ENCODE results near the gene AR. TPM values are rescaled to one million over a fixed set of nuclear protein-coding genes. Genes with fewer than 3 reads are reported as not detected.

AR gene
- total RNA-seq, 4 donors from 2014 or later: 4.3 to 10.4 (median 9.3) TPM

GRCh38 chrX:67558267-67558666 lies 14.4 kb downstream of the AR start:
- WGBS, 2 donors: 73 to 85% methylated on average over 1 of the region's 1 CpG
- TF ChIP-seq POLR2A (IDR thresholded peaks at IDR 0.05) (no peak), CTCF (IDR thresholded peaks at IDR 0.05) (no peak)
- DNase-seq (ENCODE audit: low spot score in 2 of 2): no peak
- H3K4me3 ChIP-seq (ENCODE audit: low read depth, poor library complexity, severe bottlenecking): no peak overlapping the region
- intact Hi-C loops (cut with DNase I; ENCODE audit: low total_unique reads): no loop called here

- intact Hi-C loops (cut with DNase I; ENCODE audit: low total_unique reads): no loop called here
- TF ChIP-seq POLR2A (IDR thresholded peaks at IDR 0.05) (no peak), CTCF (IDR thresholded peaks at IDR 0.05) (no peak)
- WGBS, 2 donors: 51% methylated on average over 7 of the region's 7 CpGs
- no peak for DNase-seq (ENCODE audit: low spot score in 2 of 2)
- H3K4me3 ChIP-seq (ENCODE audit: low read depth, poor library complexity, severe bottlenecking): no peak overlapping the region
These were observed 19.9 kb downstream of the AR start for GRCh38 chrX:67563469-67564448.

GRCh38 chrX:67564475-67564874 lies 20.7 kb downstream of the AR start:
- DNase-seq (ENCODE audit: low spot score in 2 of 2): no peak
- WGBS, 2 donors: 90% methylated on average over 1 of the region's 1 CpG
- intact Hi-C loops (cut with DNase I; ENCODE audit: low total_unique reads): no loop called here
- H3K4me3 ChIP-seq (ENCODE audit: low read depth, poor library complexity, severe bottlenecking): no peak overlapping the region
- TF ChIP-seq CTCF (IDR thresholded peaks at IDR 0.05): no peak
- no peak for TF ChIP-seq POLR2A (IDR thresholded peaks at IDR 0.05)

GRCh38 chrX:67568769-67569168 lies 24.9 kb downstream of the AR start:
- intact Hi-C loops (cut with DNase I; ENCODE audit: low total_unique reads): no loop called here
- TF ChIP-seq CTCF (IDR thresholded peaks at IDR 0.05) (no peak), POLR2A (IDR thresholded peaks at IDR 0.05) (no peak)
- no peak for DNase-seq (ENCODE audit: low spot score in 2 of 2)
- 40 to 46% methylated on average over 5 of the region's 5 CpGs for WGBS, 2 donors
- no peak overlapping the region for H3K4me3 ChIP-seq (ENCODE audit: low read depth, poor library complexity, severe bottlenecking)

- DNase-seq (ENCODE audit: low spot score in 2 of 2): no peak
- intact Hi-C loops (cut with DNase I; ENCODE audit: low total_unique reads): no loop called here
- TF ChIP-seq POLR2A (IDR thresholded peaks at IDR 0.05): no peak
- TF ChIP-seq CTCF (IDR thresholded peaks at IDR 0.05): no peak
- no peak overlapping the region for H3K4me3 ChIP-seq (ENCODE audit: low read depth, poor library complexity, severe bottlenecking)
These were observed 27.0 kb downstream of the AR start for GRCh38 chrX:67570839-67571238.
